ENCODE results near the gene FAR2. TPM values are rescaled to one million over a fixed set of nuclear protein-coding genes. Genes with fewer than 3 reads are reported as not detected.

The FAR2 gene
- total RNA-seq, 5 donors from 2014 or later (not counting 1 experiment from before 2014, with no cell fraction given): 2.2 to 6.8 (median 4.9) TPM

DNA sequence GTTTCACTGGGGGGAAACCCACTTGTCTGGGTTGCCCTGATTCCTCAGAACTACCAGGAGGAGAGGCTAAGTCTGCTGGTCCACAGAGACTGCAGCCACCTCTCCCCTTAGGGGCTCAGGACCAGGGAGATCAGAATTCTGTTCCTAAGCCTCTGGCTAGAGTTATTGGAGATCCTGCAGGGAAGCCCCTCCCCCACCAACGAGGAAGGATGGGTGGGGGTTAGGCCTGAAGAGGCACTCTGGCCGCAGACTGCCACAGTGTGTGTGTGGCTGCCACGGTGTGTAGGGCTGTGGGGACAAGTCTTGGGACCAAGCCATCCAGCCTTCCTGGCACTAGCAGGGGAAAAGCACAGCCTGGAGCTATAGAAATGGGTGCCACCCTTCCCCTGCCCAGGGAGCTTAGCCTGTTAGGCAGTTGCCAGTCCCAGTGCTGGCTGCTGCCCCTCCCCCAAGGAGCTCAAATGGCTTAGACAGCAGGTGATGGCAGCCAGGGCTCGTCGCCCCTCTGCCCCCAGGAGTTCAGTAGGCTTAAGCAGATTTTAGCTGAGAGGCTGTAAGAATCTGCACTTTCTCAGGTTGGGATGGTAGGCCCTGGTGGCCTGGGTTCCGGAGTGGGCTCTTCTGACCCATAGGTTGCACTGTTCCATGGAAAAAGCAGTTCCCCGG lies 124.2 kb downstream of the FAR2 start:
- DNase-seq (no peak), ATAC-seq (replicated peaks in 1 of 4) (no peak)
- Mint-ChIP-seq H3K27me3 (no peaks in the 10 kb centered on the region), H3K9me3 (peaks cover 0 to 2% (median 0%) of the 10 kb centered on the region in 3 donors), H3K4me1 (no peaks in the 10 kb centered on the region), H3K4me3 (no peak overlapping the region), H3K36me3 (peaks cover 27% of the 10 kb centered on the region), H3K27ac (no peak overlapping the region)
- H3K36me3 ChIP-seq (ENCODE audit: control insufficient read depth in 2 of 2, extremely low read depth in 1 of 2, insufficient read depth in 1 of 2, low read length in 1 of 2): no peaks in the 10 kb centered on the region
- WGBS (ENCODE audit: insufficient coverage): 95% methylated on average over 5 of the region's 7 CpGs
- H3K4me1 ChIP-seq (ENCODE audit: control insufficient read depth in 1 of 2, extremely low read depth in 1 of 2, insufficient read depth in 2 of 2, low read length in 2 of 2): no peaks in the 10 kb centered on the region
- no peak overlapping the region for H3K27ac ChIP-seq (ENCODE audit: low read length)
- H3K27me3 ChIP-seq (replicated peaks in 1 of 2; ENCODE audit: control insufficient read depth in 2 of 2, extremely low read depth in 1 of 2, insufficient read depth in 2 of 2, low read length in 1 of 2): no peaks in the 10 kb centered on the region
- H3K9me3 ChIP-seq: no peaks in the 10 kb centered on the region
- no peak overlapping the region for H3K4me3 ChIP-seq (ENCODE audit: control insufficient read depth in 1 of 2, extremely low read depth in 1 of 2, low read length in 1 of 2)
- ChIA-PET CTCF (no interaction called here), POLR2A (no interaction called here)

DNA sequence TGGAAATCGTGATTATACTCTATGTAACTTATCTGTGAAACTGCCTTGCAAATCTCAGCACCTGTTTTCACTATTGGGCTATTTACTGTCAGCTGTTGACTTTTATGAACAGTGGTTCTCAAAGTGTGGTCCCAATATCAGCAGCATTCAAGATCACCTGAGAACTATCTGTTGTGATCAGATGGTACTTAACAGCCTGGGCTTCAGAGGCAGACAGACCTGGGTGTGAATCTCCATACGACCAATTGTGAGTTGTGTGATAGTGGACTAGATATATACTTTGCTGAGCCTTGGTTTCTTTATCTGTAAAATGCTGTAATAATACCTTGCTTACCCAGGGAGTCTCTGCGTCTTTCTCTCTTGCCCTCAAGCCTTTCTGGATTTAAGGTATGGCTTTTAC lies 126.8 kb downstream of the FAR2 start:
- H3K4me1 Mint-ChIP-seq: no peaks in the 10 kb centered on the region
- no peaks in the 10 kb centered on the region for H3K27me3 ChIP-seq (replicated peaks in 1 of 2; ENCODE audit: control insufficient read depth in 2 of 2, extremely low read depth in 1 of 2, insufficient read depth in 2 of 2, low read length in 1 of 2)
- H3K9me3 Mint-ChIP-seq: peaks cover 0 to 2% (median 0%) of the 10 kb centered on the region in 3 donors
- no peaks in the 10 kb centered on the region for H3K36me3 ChIP-seq (ENCODE audit: control insufficient read depth in 2 of 2, extremely low read depth in 1 of 2, insufficient read depth in 1 of 2, low read length in 1 of 2)
- DNase-seq (no peak), ATAC-seq (replicated peaks in 1 of 4) (no peak)
- H3K4me3 ChIP-seq (ENCODE audit: control insufficient read depth in 1 of 2, extremely low read depth in 1 of 2, low read length in 1 of 2): no peak overlapping the region
- H3K27ac ChIP-seq (ENCODE audit: low read length): no peak overlapping the region
- no peaks in the 10 kb centered on the region for H3K9me3 ChIP-seq
- no peaks in the 10 kb centered on the region for H3K27me3 Mint-ChIP-seq
- POLR2A ChIA-PET: no interaction called here
- CTCF ChIA-PET: no interaction called here
- H3K4me1 ChIP-seq (ENCODE audit: control insufficient read depth in 1 of 2, extremely low read depth in 1 of 2, insufficient read depth in 2 of 2, low read length in 2 of 2): no peaks in the 10 kb centered on the region
- no peak overlapping the region for H3K4me3 Mint-ChIP-seq
- peaks cover 27% of the 10 kb centered on the region for H3K36me3 Mint-ChIP-seq
- H3K27ac Mint-ChIP-seq: no peak overlapping the region
- WGBS (ENCODE audit: insufficient coverage): 100% methylated on average over 1 of the region's 3 CpGs

DNA sequence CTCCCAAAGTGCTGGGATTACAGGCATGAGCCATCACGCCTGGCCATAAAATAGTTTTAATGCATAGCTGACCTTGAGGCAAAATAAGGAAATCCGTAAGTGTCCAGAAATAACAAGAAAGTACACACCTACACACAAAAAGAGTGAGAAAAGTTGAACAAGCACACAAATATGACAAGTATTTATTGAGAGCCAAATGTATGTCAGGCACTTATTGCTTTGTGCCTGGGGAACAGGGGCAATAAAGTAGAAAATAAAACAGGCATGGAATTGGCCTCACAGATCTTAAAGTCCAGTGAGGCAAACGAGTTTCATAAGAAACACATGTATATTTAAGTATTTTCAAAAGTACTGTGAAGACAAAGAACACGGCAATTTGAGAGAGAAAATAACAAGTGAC lies 128.2 kb downstream of the FAR2 start:
- 100% methylated on average over 1 of the region's 4 CpGs for WGBS (ENCODE audit: insufficient coverage)
- no peaks in the 10 kb centered on the region for H3K27me3 Mint-ChIP-seq
- no peak overlapping the region for H3K4me3 ChIP-seq (ENCODE audit: control insufficient read depth in 1 of 2, extremely low read depth in 1 of 2, low read length in 1 of 2)
- H3K4me3 Mint-ChIP-seq: no peak overlapping the region
- DNase-seq (no peak), ATAC-seq (replicated peaks in 1 of 4) (no peak)
- no peak overlapping the region for H3K27ac ChIP-seq (ENCODE audit: low read length)
- POLR2A ChIA-PET: no interaction called here
- H3K27ac Mint-ChIP-seq: no peak overlapping the region
- peaks cover 0 to 2% (median 0%) of the 10 kb centered on the region in 3 donors for H3K9me3 Mint-ChIP-seq
- H3K36me3 Mint-ChIP-seq: peaks cover 33% of the 10 kb centered on the region
- H3K9me3 ChIP-seq: no peaks in the 10 kb centered on the region
- peaks cover under 1 to 2% (median under 1%) of the 10 kb centered on the region in 3 donors for H3K4me1 Mint-ChIP-seq
- no peaks in the 10 kb centered on the region for H3K27me3 ChIP-seq (replicated peaks in 1 of 2; ENCODE audit: control insufficient read depth in 2 of 2, extremely low read depth in 1 of 2, insufficient read depth in 2 of 2, low read length in 1 of 2)
- CTCF ChIA-PET: no interaction called here
- no peaks in the 10 kb centered on the region for H3K4me1 ChIP-seq (ENCODE audit: control insufficient read depth in 1 of 2, extremely low read depth in 1 of 2, insufficient read depth in 2 of 2, low read length in 2 of 2)
- no peaks in the 10 kb centered on the region for H3K36me3 ChIP-seq (ENCODE audit: control insufficient read depth in 2 of 2, extremely low read depth in 1 of 2, insufficient read depth in 1 of 2, low read length in 1 of 2)

DNA sequence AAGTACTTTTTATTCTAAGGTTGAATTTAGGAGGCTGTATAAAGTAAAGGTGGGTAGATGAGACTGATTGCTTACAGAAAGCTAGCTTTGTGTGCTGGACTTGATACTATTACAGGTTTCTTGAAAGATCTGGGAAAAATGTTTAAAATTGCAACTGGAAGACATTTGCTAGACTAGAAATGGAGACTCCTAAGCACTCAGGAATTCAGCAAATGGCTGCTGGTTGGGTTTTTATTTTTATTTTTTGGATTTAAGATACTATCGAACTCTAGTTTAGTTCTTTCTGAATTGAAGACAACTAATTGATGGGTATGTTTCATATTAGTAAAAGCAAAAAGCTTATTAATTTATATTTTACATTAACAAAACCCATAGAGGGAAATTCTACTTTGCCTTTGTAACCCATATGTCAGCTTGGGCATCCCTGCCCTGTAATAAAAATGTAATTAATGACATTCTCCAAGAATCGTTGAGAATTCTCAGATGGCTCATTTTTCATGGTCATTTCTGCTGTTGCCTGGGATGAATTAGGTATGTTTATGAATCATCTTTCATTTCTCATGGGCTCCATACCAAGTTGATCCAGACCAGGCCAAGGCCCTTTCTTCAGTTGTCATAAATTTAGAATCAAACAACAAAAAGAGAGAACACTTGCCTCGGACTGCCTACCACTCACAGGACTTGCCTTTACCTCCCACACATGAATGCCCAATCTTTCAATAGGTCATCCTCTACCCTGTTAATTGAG lies 129.8 kb downstream of the FAR2 start:
- no peak overlapping the region for H3K4me3 ChIP-seq (ENCODE audit: control insufficient read depth in 1 of 2, extremely low read depth in 1 of 2, low read length in 1 of 2)
- H3K36me3 Mint-ChIP-seq: peaks cover 31% of the 10 kb centered on the region
- no peaks in the 10 kb centered on the region for H3K4me1 ChIP-seq (ENCODE audit: control insufficient read depth in 1 of 2, extremely low read depth in 1 of 2, insufficient read depth in 2 of 2, low read length in 2 of 2)
- ATAC-seq (replicated peaks in 1 of 4): no peak
- H3K27me3 Mint-ChIP-seq: no peaks in the 10 kb centered on the region
- H3K27ac ChIP-seq (ENCODE audit: low read length): no peak overlapping the region
- DNase-seq: no peak
- ChIA-PET POLR2A (no interaction called here), CTCF (no interaction called here)
- no CpG with 5 or more reads among the region's 3 CpGs for WGBS (ENCODE audit: insufficient coverage)
- peaks cover 5 to 6% (median 6%) of the 10 kb centered on the region in 3 donors for H3K4me1 Mint-ChIP-seq
- H3K36me3 ChIP-seq (ENCODE audit: control insufficient read depth in 2 of 2, extremely low read depth in 1 of 2, insufficient read depth in 1 of 2, low read length in 1 of 2): no peaks in the 10 kb centered on the region
- no peaks in the 10 kb centered on the region for H3K9me3 ChIP-seq
- no peak overlapping the region for H3K27ac Mint-ChIP-seq
- no peak overlapping the region for H3K4me3 Mint-ChIP-seq
- H3K9me3 Mint-ChIP-seq: peaks cover 0 to 2% (median 0%) of the 10 kb centered on the region in 3 donors
- no peaks in the 10 kb centered on the region for H3K27me3 ChIP-seq (replicated peaks in 1 of 2; ENCODE audit: control insufficient read depth in 2 of 2, extremely low read depth in 1 of 2, insufficient read depth in 2 of 2, low read length in 1 of 2)

DNA sequence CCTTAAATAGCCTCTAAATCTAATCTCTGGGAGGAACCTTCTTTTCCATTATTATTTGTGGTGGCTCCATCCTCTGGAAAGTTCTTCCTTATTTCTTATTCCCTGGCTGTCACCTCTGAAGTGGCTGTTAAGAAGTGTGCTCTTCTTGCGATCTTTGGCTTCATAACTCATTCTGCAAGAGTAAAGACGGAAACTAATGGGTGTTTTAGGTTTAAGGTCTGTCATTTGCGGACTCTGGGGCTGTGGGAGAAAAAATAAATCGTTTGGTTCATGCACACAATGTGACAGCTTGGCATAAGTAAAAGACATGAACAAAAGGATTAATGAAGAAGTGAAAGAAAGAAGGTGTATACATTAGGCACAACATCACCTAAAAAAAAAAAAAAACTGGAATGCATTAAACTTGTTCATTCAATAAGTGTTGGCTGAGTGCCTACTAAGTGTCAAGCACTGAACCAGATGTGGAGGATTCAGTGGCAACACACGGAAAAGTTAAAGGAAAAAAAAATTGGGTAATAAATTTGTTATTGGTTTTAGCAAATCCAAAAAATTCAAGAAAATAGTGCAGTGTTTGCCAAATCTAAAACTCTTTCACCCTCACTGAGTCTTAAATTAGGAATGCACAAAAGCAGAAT lies 132.4 kb downstream of the FAR2 start:
- Histone ChIP-seq H3K9me3 (no peaks in the 10 kb centered on the region), H3K27ac (ENCODE audit: low read length) (no peak overlapping the region), H3K4me1 (ENCODE audit: control insufficient read depth in 1 of 2, extremely low read depth in 1 of 2, insufficient read depth in 2 of 2, low read length in 2 of 2) (no peaks in the 10 kb centered on the region), H3K4me3 (ENCODE audit: control insufficient read depth in 1 of 2, extremely low read depth in 1 of 2, low read length in 1 of 2) (no peak overlapping the region), H3K36me3 (ENCODE audit: control insufficient read depth in 2 of 2, extremely low read depth in 1 of 2, insufficient read depth in 1 of 2, low read length in 1 of 2) (no peaks in the 10 kb centered on the region), H3K27me3 (replicated peaks in 1 of 2; ENCODE audit: control insufficient read depth in 2 of 2, extremely low read depth in 1 of 2, insufficient read depth in 2 of 2, low read length in 1 of 2) (no peaks in the 10 kb centered on the region)
- no peak for ATAC-seq (replicated peaks in 1 of 4)
- no peak for DNase-seq
- Mint-ChIP-seq H3K9me3 (no peaks in the 10 kb centered on the region), H3K27ac (no peak overlapping the region), H3K4me3 (no peak overlapping the region), H3K36me3 (peaks cover 36% of the 10 kb centered on the region), H3K4me1 (peaks cover 5 to 6% (median 6%) of the 10 kb centered on the region in 3 donors), H3K27me3 (no peaks in the 10 kb centered on the region)
- 100% methylated on average over 1 of the region's 5 CpGs for WGBS (ENCODE audit: insufficient coverage)
- ChIA-PET POLR2A (no interaction called here), CTCF (no interaction called here)

DNA sequence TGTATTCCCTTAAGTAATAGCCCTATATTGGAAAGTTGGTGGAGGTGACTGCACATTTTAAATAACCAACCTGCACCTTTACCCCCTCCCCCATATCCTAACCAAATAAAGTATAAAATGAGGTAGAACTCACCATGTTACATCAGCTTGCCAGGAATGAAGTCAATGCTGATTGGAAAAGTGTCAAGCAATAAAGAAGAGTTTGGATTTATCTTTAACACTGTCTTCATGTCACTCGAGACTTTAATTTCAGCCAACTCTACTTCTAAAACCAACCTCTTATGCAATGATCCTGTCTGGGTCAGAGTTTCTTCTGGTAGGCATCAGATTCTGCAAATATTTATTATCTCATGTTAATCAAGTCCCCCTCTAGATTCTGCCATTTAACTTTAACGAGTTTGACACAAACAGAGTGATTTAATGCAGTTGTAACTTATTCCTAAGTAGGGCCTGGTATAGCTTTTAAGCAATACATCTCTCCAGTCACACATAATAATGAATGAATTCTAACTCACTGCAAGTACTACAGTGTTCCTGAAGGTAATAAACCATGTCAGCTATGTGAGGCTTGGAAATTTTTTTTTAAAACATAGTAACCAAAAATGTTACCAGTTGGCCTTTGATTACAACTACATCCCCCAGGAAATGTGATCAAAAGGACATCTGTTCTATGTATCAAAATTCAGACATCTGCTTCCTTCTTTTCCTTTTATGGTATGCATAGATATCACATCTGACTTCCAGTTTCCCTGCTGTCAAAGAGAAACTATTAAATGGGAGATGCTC lies 133.1 kb downstream of the FAR2 start:
- ChIA-PET CTCF (no interaction called here), POLR2A (no interaction called here)
- H3K27ac ChIP-seq (ENCODE audit: low read length): no peak overlapping the region
- no peak overlapping the region for H3K4me3 ChIP-seq (ENCODE audit: control insufficient read depth in 1 of 2, extremely low read depth in 1 of 2, low read length in 1 of 2)
- no peak overlapping the region for H3K27ac Mint-ChIP-seq
- H3K9me3 ChIP-seq: no peaks in the 10 kb centered on the region
- no peaks in the 10 kb centered on the region for H3K4me1 ChIP-seq (ENCODE audit: control insufficient read depth in 1 of 2, extremely low read depth in 1 of 2, insufficient read depth in 2 of 2, low read length in 2 of 2)
- peaks cover 37% of the 10 kb centered on the region for H3K36me3 Mint-ChIP-seq
- no CpG with 5 or more reads among the region's 2 CpGs for WGBS (ENCODE audit: insufficient coverage)
- H3K36me3 ChIP-seq (ENCODE audit: control insufficient read depth in 2 of 2, extremely low read depth in 1 of 2, insufficient read depth in 1 of 2, low read length in 1 of 2): no peaks in the 10 kb centered on the region
- H3K27me3 ChIP-seq (replicated peaks in 1 of 2; ENCODE audit: control insufficient read depth in 2 of 2, extremely low read depth in 1 of 2, insufficient read depth in 2 of 2, low read length in 1 of 2): no peaks in the 10 kb centered on the region
- H3K9me3 Mint-ChIP-seq: no peaks in the 10 kb centered on the region
- DNase-seq (no peak), ATAC-seq (replicated peaks in 1 of 4) (no peak)
- no peaks in the 10 kb centered on the region for H3K27me3 Mint-ChIP-seq
- H3K4me3 Mint-ChIP-seq: no peak overlapping the region
- H3K4me1 Mint-ChIP-seq: peaks cover 5 to 6% (median 6%) of the 10 kb centered on the region in 3 donors

Data from T-cell (primary cell).